NCI-H524 (cell line): Measurements from ENCODE around the gene CASK.
"Not testable (repeated sequence)": the region's sequence is repeated elsewhere in the genome, so short reads cannot be mapped to it uniquely, and the experiment has no call there.

Experiments used
- DNase-seq, 2 experiments: peaks; one replicate each; lab custom pipeline; 2025; lab: John Stamatoyannopoulos, UW

Gene CASK

DNA sequence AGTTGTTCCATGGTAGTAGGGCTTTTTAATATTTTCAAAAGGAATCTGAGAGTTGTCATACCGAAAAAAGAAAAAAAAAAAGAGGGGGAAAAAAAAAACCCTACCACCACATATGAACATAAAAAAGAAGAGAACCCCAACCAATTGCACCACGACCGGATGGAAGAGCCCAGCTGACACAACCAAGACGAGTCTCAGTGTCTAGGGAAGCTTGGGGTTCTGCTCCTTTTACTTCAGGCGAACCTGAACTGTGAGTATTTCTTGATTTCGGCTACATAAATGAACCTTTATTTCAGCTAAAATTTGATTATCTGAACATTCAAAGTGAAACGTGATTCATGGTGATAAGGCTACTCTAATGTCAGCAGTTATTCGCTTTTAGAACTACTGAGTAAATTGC, 234.5 kb downstream of the CASK start, which contains the start of gene GPR34:
Gene GPR34 (plus strand): TSS at position 139 of the 400 bp plus-strand sequence. CDS start 6,661 bp downstream, outside the sequence.
- DNase-seq, result no peak

DNA sequence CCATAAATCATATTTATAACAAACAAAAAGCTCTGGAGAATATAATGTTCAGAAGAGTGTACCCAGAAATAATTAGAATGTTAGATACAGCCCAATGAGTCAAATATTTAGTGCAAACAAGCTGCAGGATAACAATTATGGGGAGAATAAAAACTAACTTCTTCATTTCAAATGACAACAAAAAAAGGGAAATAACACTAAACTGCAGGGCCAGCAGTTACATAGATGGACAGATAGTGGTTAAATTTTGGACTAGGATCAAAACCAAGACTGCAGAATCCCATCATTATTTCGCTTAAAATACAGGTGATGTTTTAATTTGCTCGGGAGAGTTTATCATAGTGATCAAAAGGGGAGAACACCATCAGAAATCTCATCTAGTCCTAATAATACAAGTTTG, 235.2 kb downstream of the CASK start:
- no peak for DNase-seq

DNA sequence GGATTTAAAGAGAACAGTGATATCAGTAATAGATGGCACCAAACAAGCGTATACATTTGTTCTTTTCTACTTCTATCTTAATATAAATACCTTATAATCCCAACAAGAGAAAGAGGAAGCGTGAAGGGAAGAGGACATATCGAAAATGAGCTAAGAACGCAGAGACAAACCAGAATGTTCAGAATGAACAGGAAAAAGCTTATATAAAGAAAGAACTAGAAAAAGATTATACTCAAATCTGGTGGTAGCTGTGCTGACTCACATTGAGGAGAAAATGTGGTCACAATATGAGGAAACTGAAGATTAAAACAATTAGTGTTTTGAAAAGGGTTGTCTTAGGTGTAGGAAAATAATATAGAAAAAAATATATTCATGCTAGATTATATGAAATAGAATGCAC, 236.6 kb downstream of the CASK start:
- no peak for DNase-seq

DNA sequence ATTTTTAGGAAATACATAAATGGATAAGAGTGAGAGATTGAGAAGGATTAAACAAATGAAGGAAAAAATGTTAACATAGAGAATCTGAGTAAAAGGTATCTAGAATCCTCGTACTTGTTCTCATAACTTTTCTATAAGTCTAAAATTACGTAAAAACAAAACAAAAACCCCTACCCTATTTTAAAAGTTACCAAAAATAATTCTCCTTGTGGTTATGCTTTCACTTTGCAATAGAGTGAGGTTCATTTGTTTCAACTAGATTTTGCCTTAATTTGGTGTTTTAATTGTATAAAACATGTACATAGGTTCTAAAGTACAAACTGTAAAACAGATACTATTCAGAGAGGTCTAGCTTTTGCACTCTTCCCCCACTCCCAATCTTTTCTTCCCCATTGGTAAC, 238.4 kb downstream of the CASK start:
- no peak for DNase-seq

DNA sequence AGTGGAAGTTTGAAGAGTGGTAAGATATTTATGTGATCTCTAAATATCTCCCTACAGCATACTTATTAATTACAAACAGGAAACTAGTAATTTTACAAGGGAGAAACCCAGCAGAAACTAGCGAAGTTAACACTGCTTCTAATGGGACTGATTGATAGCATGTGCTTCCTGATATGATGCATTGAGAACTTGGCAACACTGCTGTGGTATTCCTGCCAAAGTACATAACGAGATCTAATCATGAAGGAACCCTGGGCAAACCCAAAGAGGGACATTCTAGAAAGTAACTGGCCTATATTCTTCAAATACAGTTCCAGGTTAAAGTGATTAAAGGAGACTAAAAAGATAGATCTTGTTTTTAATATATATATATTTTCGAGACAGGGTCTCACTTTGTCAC, 239.2 kb downstream of the CASK start:
- no peak for DNase-seq

DNA sequence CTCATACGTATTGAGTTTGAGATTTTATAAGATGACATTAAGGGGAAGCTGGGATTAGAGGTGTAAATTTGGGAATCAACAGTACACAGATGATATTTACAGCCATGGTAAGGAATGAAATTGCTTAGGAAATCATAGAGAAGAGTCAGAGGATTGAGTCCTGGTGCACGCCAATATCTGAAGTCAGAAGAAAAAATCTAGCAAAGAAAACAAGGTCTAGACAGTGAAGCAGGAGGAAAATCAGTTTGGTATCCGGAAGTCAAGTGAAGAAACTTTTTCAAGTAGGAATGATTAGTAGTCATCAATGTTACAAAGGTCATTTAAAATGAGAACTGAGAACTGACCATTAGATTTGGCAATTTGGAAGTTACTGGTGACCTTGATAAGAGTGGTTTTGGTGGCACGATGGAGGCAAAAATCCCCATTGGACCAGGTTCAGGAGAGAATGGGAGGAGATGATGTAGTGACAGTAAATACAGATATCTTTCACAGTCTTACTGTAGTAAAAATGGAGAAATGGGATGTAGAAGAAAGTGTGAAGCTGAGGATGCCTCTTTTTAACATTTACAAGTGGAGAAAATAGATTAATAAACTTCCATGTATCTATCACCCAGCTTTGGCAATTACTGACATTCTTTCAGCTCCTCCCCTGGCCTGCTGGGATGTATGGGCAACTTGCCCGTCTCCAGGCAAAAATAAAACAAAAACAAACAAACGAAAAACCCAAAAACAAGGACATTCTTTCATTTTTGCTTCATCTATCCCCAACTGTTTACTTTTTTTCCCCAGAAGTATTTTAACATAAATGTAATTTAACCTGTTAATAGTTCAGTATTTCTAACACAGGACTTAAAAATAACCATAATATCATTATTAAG, 245.9 kb downstream of the CASK start:
- DNase-seq, result no peak

DNA sequence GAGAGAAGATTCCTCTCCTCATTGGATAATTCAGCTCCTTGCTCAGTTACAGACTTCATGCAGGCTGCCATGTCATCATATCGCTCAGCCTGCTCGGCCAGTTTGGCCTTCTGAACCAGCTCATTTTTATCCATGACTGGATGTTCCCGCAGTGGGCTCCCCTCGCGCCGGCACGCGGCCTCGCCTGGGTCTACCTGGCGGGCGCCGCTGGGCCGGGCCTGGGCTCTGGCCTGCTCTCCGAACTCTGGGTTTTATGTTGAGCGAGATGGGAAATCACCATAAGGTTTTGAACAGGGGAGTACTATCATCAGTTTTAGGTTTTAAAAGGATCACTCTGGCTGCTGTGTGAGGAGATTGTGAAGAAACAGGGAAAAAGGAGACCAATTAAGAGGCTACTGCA, 247.0 kb downstream of the CASK start:
- DNase-seq, result not testable (repeated sequence)

DNA sequence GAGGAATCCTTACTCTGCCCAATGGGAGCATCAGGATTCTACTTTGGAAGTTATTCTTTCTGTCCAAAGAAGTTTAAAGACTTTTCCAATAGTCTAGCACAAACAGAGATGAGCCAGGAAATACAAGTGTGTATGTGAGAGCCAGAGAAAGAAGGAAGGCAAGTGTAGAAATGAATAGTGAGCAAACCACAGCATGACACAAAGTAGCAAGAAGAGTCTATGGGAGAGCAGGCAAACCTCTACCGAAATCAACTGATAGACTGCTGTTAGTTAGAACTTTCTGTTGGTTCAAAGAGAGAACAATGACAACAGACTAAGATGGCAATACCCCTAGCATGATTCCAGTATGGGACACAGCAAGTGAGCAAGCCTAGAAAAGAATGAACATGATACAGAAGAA, 250.7 kb downstream of the CASK start:
- DNase-seq, result no peak

DNA sequence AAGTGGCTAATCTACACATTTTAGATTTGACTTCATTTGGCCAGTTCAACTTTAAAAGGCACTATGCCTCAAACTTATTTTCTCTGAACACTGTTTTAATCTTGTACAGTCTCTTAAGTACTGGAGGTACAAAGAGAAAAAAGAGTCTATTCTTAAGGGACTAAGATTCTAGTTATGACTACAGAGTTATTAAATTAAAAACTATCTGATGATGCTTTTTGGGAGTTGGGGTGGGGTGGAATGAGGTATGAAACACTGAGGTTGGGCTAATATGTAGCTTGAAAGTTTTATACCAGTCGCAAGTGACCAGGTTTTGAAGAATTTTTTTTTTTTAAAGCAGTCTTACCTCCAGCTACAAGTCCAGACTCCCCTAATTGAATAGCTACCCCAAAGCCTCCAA, 252.3 kb downstream of the CASK start:
- no peak for DNase-seq

DNA sequence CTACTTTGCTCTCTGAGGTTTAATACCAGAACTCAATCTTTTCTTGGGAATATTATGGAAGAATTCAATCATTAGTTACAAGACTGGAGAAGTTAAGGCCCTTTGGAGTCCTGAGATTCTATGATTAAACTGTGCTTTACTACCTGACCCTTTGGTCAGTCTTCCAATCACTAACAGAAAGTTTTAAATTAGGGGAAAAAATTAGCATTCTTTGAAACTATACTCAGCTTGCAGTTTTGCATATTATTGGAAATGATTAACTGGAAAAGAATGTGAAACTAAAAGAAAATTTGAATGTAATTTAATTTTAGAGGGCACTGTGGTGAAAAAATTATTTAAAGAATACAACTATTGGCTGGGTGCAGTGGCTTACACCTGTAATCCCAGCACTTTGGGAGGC, 253.2 kb downstream of the CASK start:
- DNase-seq, result no peak

DNA sequence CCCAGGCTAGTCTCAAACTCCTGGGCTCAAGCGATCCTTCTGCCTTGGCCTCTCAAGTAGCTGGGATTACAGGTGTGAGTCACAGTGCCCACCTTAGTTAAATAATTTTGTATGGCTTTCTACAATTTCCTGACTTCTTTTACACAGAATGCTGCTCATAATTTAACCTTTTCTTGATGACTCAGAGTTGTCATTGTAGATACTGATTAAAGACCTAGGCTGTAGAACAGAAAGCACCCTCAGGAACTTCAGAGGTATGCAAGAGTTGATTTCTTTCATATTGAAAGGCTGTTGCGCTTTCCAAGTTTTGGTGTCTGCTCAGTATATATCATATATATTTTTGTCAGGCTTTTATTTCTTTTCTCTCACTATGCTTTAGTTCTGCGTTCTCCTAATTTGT, 255.7 kb downstream of the CASK start:
- no peak for DNase-seq

DNA sequence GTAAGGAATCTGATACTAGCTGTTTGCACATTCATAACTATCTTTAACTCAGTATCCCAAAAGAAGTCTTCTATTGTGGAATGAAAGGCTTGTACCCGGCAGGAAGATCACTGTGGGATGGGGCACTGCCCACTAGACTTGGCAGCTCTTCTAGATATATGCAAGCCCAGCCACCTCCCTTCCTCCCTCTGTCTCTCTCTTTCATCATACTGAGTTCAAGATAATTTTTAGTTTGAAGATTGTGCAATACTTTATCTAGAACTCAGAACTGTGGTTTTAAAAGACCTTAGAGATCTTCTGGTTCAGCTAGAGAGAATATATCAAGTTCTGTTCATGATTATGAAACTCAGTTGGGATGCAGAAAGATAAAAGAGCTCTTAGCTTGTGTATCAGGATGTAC, 257.1 kb downstream of the CASK start:
- no peak for DNase-seq

DNA sequence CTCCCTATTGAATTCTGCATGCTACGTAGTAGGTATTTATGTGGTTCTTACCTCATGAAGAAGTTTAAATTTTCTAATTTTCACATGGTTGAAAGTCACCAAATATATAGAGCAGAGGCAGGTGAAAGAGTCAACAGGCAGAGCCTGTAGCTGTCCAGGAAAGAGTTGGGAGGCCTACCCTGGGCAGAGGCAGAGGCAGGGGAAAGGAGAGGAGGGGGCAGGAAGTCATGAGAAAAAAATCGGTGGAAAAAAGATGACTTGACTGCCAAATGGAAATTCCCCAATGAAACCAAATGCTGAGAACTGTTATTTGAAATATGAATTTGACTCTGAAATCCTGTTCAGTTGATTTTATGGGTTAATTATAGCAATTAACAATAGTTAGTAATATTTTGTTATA, 257.7 kb downstream of the CASK start:
- DNase-seq, result no peak

DNA sequence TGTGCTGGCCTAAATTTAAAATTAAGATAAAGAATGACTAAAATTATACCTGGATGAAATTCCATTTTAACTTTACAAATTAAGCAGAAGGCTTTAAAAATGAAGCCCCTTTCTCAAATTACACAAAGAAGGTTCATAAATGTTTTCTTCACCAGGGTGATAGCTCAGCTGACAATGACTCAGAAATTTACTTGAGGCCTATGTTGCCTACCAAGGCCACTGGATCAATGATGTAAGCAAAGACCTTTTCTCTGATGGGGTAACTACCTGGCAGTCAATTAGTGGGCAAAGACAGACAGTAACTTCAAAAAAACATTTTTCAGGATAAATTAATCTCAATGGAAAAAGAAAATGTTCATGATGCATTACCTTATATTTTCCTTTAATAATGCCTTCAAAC, 258.4 kb downstream of the CASK start:
- DNase-seq, result no peak

DNA sequence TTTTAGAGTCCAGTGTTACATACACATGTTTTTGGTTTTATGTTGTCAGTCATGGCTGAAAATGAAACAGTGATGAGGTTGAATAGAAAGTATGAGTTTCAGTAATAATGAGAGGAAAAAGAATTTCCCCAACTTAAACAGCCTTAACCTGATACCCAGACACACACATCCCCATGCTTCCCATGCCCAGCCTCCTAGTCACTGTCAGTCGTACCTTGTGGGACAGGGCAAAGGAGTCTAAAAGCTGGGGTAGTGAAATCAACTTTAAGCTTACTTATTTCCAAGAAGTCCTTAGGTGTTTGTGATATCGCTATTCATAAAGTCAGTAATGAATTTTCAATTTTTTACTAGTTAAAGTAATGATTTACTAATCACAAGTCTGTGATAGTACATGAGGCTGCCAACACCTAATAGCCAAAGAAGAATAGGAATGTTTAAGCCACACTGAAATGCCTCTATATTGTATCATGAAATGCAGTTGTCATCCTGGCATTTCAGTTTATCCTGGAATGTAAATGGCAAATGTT, 258.9 kb downstream of the CASK start:
- no peak for DNase-seq

DNA sequence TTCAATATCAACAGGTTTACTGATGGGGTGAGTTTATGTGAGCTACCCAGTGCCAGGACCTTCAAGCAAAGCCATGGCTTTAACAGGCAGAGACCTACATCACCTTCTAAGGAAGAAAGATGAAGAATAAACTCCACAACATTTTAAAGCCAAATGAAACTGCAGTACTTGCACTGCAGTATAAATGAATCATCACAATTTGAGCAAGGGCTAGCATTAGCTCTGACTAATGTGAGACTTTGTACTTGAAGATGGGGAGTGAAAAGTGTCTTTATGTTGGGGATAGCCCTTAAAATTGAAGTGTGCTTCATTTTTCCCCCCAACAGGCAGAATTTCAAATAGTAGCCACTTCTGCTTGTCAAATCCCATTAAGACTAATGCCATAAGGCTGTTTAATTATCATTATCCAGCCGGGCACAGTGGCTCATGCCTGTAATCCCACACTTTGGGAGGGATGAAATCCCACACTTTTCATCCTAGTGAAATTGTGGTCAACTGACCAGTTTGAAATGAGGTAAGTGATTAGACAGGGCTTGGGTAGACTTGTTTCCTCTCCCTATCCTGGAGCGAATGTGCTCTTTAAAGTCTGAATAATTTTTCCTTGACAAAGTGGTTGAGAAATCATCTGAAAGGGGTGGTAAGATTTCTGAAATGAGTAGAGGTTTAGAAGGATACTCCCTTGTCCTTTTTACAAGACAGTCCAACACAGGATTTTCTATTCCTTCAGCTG, 261.8 kb downstream of the CASK start:
- peak; percentile 43 to 76 for DNase-seq

DNA sequence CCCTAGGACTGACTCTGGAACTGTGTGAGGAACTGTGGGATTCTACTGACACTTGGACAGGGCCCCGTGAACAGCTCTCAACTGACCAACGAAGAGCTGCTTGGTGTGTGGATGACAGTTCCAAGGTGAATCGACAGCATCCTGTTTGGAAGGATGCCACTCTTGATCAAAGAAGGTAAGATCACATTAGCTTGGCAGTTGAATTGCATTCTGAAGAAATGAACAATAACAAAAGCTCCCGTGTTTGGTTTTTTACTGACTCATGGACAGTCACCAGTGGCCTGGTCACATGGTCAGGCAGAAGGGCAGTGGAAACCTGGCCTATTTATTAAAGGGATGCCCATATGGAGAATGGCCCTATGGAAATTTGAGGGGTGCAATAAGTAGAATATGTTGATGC, 267.7 kb downstream of the CASK start:
- DNase-seq, result no peak

DNA sequence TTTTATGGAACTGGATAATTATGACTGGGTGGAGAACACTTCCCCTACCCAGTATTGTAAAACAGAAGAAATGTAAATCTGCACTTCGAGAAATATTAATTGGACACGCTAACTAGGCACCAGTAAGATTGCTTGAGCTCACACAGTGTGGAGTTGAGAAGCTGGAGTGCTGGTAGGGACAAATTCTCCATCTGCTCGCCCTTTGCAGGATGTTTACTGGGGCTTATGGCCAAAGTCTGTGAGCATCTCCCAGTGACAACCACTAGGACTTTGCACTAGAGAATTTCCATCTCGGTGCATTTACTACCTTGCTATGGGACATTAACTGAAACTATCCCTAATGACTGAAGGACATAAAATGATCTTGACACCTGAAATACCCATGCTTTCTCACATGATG, 268.3 kb downstream of the CASK start:
- DNase-seq, result no peak

DNA sequence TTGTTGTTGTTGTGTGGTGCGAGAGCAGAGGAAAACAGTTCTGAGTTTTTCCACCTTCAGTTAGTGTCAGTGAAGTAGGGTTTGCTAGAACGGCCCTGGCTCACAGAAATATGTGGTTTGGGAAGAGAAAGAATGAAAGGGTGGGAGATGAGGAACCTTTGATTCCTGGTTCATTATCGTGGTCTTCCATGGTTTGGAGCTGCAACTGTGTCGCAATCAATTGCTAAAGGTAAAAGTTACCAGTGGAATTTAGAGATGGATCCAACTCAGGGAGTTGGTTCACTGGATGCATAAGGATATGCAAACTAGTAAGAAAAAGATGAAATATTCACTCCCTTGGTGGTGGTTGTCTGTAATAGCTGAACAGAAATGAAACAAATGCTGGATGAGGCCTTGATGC, 270.2 kb downstream of the CASK start:
- no peak for DNase-seq

DNA sequence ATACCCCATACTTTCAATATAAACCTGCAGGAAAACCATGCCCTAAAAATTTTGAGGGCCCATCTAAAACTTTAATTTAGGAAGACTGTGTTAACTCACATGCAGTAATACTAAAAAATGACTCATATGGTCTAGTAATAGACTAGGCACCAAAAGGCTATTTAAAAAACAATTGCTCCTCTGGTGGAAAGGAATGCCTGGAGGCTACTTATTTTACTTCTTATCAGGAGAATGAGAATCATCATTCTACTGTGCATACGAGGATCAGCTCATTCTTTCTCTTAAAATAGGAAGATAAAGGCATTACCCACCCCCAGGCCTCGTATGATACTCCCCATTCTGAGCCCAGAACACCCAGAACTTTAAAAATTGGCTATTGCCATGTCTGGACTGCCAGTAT, 277.2 kb downstream of the CASK start:
- not testable (repeated sequence) for DNase-seq

DNA sequence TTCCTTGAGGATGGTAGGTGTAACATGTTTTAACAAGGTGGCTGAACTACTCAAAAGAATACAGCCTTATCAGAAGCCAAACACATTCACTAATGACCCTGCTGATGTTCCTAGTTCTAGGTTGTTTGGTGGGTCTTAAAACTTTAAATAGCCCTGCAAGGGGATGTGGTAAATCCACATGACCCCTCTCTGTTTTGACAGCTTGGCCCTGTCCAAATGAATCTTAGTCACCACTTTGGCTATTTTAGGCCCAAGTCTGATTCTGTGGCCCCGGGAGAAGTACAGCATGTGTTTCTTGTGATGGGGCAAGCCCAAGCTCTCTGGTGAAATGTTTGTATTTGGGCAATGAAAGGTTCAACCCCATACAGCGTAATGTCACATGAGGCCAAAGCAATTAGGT, 289.1 kb downstream of the CASK start:
- no peak for DNase-seq

DNA sequence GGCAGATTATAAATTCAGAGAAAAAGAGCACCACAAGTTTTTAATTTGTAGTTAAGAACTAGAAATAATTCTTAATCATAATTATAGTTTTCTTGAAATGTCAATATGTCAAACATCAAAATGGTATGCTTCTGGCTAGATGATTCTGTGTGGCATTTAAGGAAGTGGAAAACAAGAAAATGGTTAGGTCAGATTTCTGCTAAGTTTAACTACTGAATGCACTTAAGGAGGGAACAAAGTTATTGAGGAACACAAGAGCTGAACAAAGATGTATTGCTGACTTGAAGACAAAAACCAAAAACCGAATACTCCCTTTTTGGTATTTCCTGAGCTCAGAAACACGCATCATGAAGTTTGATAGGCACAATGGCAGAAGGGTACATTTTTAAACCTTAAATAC, 293.3 kb downstream of the CASK start:
- no peak for DNase-seq

DNA sequence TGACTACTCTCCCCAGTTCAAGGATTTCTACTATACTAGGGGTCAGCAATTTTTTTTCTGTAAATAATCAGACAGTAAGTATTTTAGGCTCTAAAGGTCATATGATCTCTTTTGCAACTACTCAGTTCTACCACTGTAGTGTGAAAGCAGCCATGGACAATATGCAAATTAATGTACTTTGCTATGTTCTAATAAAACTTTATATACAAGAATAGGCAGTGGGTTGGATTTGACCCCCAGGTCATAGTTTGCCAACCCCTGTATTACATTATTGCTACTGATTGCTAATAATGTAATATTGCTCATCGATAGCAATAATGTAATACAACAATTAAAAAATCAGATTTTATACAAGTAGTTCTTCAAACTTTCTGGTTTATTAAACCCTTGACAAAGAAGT, 293.8 kb downstream of the CASK start:
- DNase-seq, result no peak
